GM12878 (cell line): ENCODE data around the gene ADCY7. TPM values are rescaled to one million over a fixed set of nuclear protein-coding genes. Genes with fewer than 3 reads are reported as not detected.

Experiments used
- ATAC-seq: fragments of 200-7000 bp; cut with Tn5 transposase; 3 replicates; pipeline ENCODE4 v1.9.1; 2020; ENCODE audit warnings: mild to moderate bottlenecking, moderate library complexity
- BruUV-seq: library from RNA; stranded (reverse); fragments of 400-500 nt; replicated peaks from 2 replicates; lab custom pipeline; 2021; lab: Mats Ljungman, UMichigan
- CTCF ChIA-PET: fragments of 300-600 bp; sonication (Branson Sonifier 250); formaldehyde crosslinking; extraction: SDS; loops from one replicate; lab custom pipeline; 2021; ENCODE audit warnings: inconsistent platforms; lab: Yijun Ruan, JAX
- POLR2A ChIA-PET: fragments of 350-600 bp; formaldehyde crosslinking; extraction: SDS; loops from one replicate; lab custom pipeline; 2021; ENCODE audit warnings: inconsistent platforms; lab: Charles Lee
- RAD21 ChIA-PET: fragments of 300-600 bp; sonication (Branson Sonifier 250); formaldehyde crosslinking; loops from one replicate; lab custom pipeline; 2023; ENCODE audit warnings: antibody characterized with exemption; ENCODE audit not compliant: unreplicated experiment; lab: Charles Lee
- SMC1A ChIA-PET: fragments of 300-600 bp; sonication (Branson Sonifier 250); formaldehyde crosslinking; loops from one replicate; lab custom pipeline; 2023; ENCODE audit not compliant: unreplicated experiment, uncharacterized antibody; lab: Charles Lee
- DNase-seq: peaks from one replicate; pipeline ENCODE4 v3.0.0-alpha.2; 2011; ENCODE audit warnings: low read depth, low spot score
- FAIRE-seq: peaks from 3 replicates; lab custom pipeline; 2011; peaks lifted over from hg19 to GRCh38; lab: Jason Lieb, UNC
- H2AFZ ChIP-seq: 2 replicates; pipeline ENCODE4 v1.6.0; 2011; ENCODE audit warnings: low read depth, low read length, control low read depth; ENCODE audit not compliant: control insufficient read depth
- H3K27ac ChIP-seq: 2 replicates; pipeline ENCODE4 v1.5.1; 2011; ENCODE audit warnings: control low read depth; ENCODE audit not compliant: control insufficient read depth, insufficient read depth
- H3K27me3 ChIP-seq, 2 experiments: replicated peaks in 1 of 2; 2 replicates each; pipeline versions ENCODE4 v1.6.0 to v1.6.1; 2011; ENCODE audit warnings: low read length in 1 of 2; ENCODE audit not compliant: control insufficient read depth in 2 of 2, insufficient read depth in 2 of 2
- H3K36me3 ChIP-seq, 2 experiments: 2 replicates each; pipeline ENCODE4 v1.5.1; 2011; ENCODE audit warnings: low read length in 1 of 2; ENCODE audit not compliant: control insufficient read depth in 2 of 2, insufficient read depth in 2 of 2
- H3K4me1 ChIP-seq: 2 replicates; pipeline ENCODE4 v1.6.1; 2011; ENCODE audit warnings: mild to moderate bottlenecking, low read length, moderate library complexity, mixed read lengths; ENCODE audit not compliant: control insufficient read depth, insufficient read depth
- H3K4me2 ChIP-seq: 2 replicates; pipeline ENCODE4 v1.6.0; 2011; ENCODE audit warnings: control low read depth; ENCODE audit not compliant: control insufficient read depth, insufficient read depth
- H3K4me3 ChIP-seq: fragments of 200-600 bp; sonication (generic); 2 replicates; pipeline ENCODE4 v1.5.1; 2016
- H3K79me2 ChIP-seq: 2 replicates; pipeline ENCODE4 v1.6.0; 2011; ENCODE audit warnings: low read length; ENCODE audit not compliant: control insufficient read depth, insufficient read depth
- H3K9ac ChIP-seq: 2 replicates; pipeline ENCODE4 v1.8.0; 2011; ENCODE audit warnings: low read length, control low read depth, mixed read lengths; ENCODE audit not compliant: control insufficient read depth, insufficient read depth
- H3K9me3 ChIP-seq: replicated peaks from 3 replicates; pipeline ENCODE4 v1.5.1; 2011; ENCODE audit warnings: mild to moderate bottlenecking, low read length; ENCODE audit not compliant: control insufficient read depth, insufficient read depth
- H4K20me1 ChIP-seq: 2 replicates; pipeline ENCODE4 v1.6.0; 2011; ENCODE audit not compliant: control insufficient read depth, insufficient read depth
- CBX3 ChIP-seq: fragments of 200-600 bp; sonication (generic); IDR thresholded peaks from 2 replicates; pipeline ENCODE4 v1.6.1; 2016; ENCODE audit warnings: low read depth, borderline replicate concordance
- CREM ChIP-seq: IDR thresholded peaks from 2 replicates; pipeline ENCODE4 v1.6.1; 2014; ENCODE audit warnings: antibody characterized with exemption, low read depth
- GABPA ChIP-seq: IDR thresholded peaks from 2 replicates; pipeline ENCODE4 v1.6.1; 2014; ENCODE audit warnings: antibody characterized with exemption, low read depth, mild to moderate bottlenecking, inconsistent platforms
- IKZF1 ChIP-seq: fragments of 450-650 bp; conservative IDR thresholded peaks from 2 replicates; pipeline ENCODE4 v1.6.1; 2017; ENCODE audit warnings: antibody characterized with exemption, mild to moderate bottlenecking
- POLR2AphosphoS2 ChIP-seq: IDR thresholded peaks from 2 replicates; pipeline ENCODE4 v1.6.1; 2011; ENCODE audit warnings: low read depth, mild to moderate bottlenecking, low read length, improper control_type of control experiment, moderate library complexity
- SMARCA5 ChIP-seq: fragments of 450-650 bp; IDR thresholded peaks from 2 replicates; pipeline ENCODE4 v1.6.1; 2017; ENCODE audit warnings: mild to moderate bottlenecking
- WGBS: methylation state at CpG from one replicate; pipeline ENCODE4 v1.1.6; 2016; ENCODE audit warnings: low lambda C conversion rate; ENCODE audit not compliant: insufficient replicate concordance, insufficient coverage; ENCODE audit errors: missing lambda C conversion rate; 5-methylcytosine and 5-hydroxymethylcytosine counted together
- in situ Hi-C: fragments of 300-500 bp; cut with MboI; formaldehyde crosslinking; loops from 9 replicates; pipeline ENCODE4 v1.14.3; 2018; ENCODE audit warnings: mixed read lengths
- intact Hi-C: fragments of 100-400 bp; cut with micrococcal nuclease; formaldehyde crosslinking; loops from one replicate; pipeline ENCODE4 v1.14.2; 2022; ENCODE audit not compliant: unreplicated experiment
- polyA plus RNA-seq, 11 experiments: library from polyadenylated mRNA; depleted of rRNA in 4 of 11; unstranded in 6 of 11; stranded (reverse) in 5 of 11; fragments of >200 nt; fragmentation: Nextera tagmentation in 4 of 11; fragmentation: Illumina TruSeq in 1 of 11; extraction: Ambion mirVana in 4 of 11; extraction: Trizol in 1 of 11; gene quantifications; 1 replicate in 1 of 11; 2 replicates in 10 of 11; pipeline versions ENCODE4 v1.2.1 to v1.2.3, GENCODE V29; 2011 to 2016; ENCODE audit warnings: inconsistent platforms in 2 of 11, missing spikeins in 2 of 11, low read depth in 1 of 11
- total RNA-seq, 4 experiments: library from RNA; depleted of rRNA in 3 of 4; stranded (reverse); fragments of >200 nt in 3 of 4; fragmentation: Illumina TruSeq in 1 of 4; extraction: Trizol in 1 of 4; gene quantifications; 2 replicates each; pipeline versions ENCODE4 v1.2.1 to v1.2.3, GENCODE V29; 2013 to 2021
- TF ChIP-seq, protein P1 (sequence below), 3 experiments: IDR thresholded peaks in 2 of 3; conservative IDR thresholded peaks in 1 of 3; 2 replicates each; pipeline ENCODE4 v1.5.1; 2011; ENCODE audit warnings: low read depth in 3 of 3, low read length in 3 of 3, mild to moderate bottlenecking in 3 of 3, control low read depth in 2 of 3, moderate library complexity in 2 of 3, inconsistent platforms in 1 of 3, mixed read lengths in 1 of 3; ENCODE audit not compliant: control insufficient read depth in 2 of 3, insufficient read depth in 1 of 3; ENCODE audit errors: extremely low read depth in 1 of 3

The ADCY7 gene
- total and polyA plus RNA-seq, 10 of the 15 experiments (the other 5 are each of a cell fraction or from before 2014, with no cell fraction given): 1.2 to 87.9 (median 24.4) TPM

DNA sequence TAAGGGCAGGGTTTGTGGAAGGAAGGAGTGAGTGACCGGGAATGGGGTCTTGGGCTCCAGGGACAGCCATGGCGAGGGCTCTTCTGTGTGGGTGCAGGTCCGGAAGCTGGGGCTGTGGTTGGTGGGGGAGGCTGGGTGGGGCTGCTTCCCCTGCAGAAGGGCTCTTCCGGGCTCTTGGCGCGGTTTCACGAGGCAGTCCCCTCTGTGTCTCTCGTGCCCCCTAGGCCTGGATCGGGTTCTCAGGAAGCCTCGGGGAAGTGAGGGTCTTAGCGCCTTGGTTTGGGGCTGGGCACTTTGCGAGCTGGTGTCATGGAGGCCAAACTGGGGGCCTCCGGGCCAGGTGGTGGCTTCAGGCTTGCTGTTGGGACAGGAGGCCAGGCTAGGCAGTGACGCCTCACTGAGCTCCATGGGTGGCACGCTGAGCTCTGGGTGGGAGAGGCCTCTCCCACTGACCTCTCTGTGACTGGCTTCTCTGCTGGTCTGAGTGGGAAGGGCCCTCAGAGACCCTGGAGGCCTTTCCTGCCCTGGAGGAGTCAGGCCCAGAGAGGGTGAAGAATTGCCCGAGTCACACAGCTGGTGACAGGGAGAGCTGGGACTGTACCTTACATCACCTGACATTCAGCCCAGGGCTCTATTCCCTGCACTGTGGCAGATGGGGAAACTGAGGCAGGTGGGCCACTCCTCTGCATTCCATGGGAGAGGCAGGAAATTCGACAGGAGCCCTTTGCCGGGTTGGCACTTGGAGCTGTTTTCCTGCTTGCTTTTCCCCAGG lies 8.2 kb downstream of the ADCY7 start (continued):
- TF ChIP-seq POLR2AphosphoS2 (0 out of 2 replicates have a peak, but pooled peaks have one; percentile 11), CREM (peak; percentile 2; the same call in 1 of the 2 replicates), IKZF1 (peak; percentile 8; the same call in 1 of the 2 replicates), SMARCA5 (peak; percentile 82; the same call in 1 of the 2 replicates)

DNA sequence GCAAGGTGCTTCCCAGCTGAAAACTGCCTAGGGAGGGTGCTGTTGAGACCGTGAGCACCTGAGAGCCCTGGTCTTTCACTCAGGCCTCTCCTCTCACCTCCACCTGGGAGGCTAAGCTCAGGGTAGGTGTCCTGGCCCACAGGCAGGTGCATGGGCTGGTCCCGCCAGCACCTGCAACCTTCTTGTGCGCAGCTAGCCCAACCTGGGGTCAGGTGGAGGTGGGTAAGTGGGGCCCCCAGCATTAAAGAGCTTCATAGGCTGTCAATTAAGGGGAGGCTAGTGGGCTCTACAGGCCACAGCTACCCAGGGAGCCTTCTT lies 8.7 kb downstream of the ADCY7 start:
- Histone ChIP-seq H3K9ac (peak overlapping the region; percentile 94), H3K36me3 (0 out of 4 replicates have a peak, but pooled peaks cover 0 to 2% of the 10 kb centered on the region in 2 experiments), H3K79me2 (peaks cover 60% of the 10 kb centered on the region), H2AFZ (no peak overlapping the region), H3K4me2 (peak overlapping the region; percentile 99), H3K4me1 (peaks cover 61% of the 10 kb centered on the region), H3K27me3 (no peaks in the 10 kb centered on the region), H3K4me3 (peak overlapping the region; percentile 70), H4K20me1 (no peaks in the 10 kb centered on the region), H3K9me3 (no peaks in the 10 kb centered on the region; the same call in 2 of the 3 replicates), H3K27ac (peak overlapping the region; percentile 93)
- 24% methylated on average over 3 of the region's 3 CpGs for WGBS
- BruUV-seq: no TSS peak
- no peak for DNase-seq
- TF ChIP-seq CBX3 (no peak), IKZF1 (peak; percentile 34; the same call in 1 of the 2 replicates), GABPA (no peak)
- TF ChIP-seq, protein P1, sequence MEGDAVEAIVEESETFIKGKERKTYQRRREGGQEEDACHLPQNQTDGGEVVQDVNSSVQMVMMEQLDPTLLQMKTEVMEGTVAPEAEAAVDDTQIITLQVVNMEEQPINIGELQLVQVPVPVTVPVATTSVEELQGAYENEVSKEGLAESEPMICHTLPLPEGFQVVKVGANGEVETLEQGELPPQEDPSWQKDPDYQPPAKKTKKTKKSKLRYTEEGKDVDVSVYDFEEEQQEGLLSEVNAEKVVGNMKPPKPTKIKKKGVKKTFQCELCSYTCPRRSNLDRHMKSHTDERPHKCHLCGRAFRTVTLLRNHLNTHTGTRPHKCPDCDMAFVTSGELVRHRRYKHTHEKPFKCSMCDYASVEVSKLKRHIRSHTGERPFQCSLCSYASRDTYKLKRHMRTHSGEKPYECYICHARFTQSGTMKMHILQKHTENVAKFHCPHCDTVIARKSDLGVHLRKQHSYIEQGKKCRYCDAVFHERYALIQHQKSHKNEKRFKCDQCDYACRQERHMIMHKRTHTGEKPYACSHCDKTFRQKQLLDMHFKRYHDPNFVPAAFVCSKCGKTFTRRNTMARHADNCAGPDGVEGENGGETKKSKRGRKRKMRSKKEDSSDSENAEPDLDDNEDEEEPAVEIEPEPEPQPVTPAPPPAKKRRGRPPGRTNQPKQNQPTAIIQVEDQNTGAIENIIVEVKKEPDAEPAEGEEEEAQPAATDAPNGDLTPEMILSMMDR (IDR thresholded peaks at IDR 0.05 in 2 of 3, conservative IDR thresholded peaks at IDR 0.05 in 1 of 3; ENCODE audit: control insufficient read depth in 2 of 3, extremely low read depth in 1 of 3, insufficient read depth in 1 of 3, low read depth in 3 of 3, low read length in 3 of 3): peak in 2 of 3 experiments; percentile 12 to 22; a peak in 1 of 6 replicates
- intact Hi-C loops: loop anchor here (5.0 to 10.0 kb wide), 2 partner anchors 120 to 422 kb away; partner anchors contain the start of gene TENT4B
- ChIA-PET POLR2A (interaction anchor here (0.6 to 2.6 kb wide), 10 partner anchors 7 to 1458 kb away, joined by 3 to 17 read pairs (median 4); partner anchors contain the start of genes ADCY7 and CNEP1R1), RAD21 (interaction anchor here (0.9 to 3.8 kb wide), 21 partner anchors 7 to 532 kb away, joined by 3 to 24 read pairs (median 5); partner anchors contain the start of gene CNEP1R1), CTCF (interaction anchor here (0.9 to 4.3 kb wide), 17 partner anchors 10 to 531 kb away, joined by 3 to 44 read pairs (median 6); partner anchors contain the start of genes ADCY7 and CNEP1R1), SMC1A (interaction anchor here (0.8 to 4.0 kb wide), 16 partner anchors 8 to 472 kb away, joined by 3 to 24 read pairs (median 4); partner anchors contain the start of gene ADCY7)
- in situ Hi-C loops: no loop called here
- no peak for FAIRE-seq
- peak; percentile 2; the same call in 1 of the 3 replicates for ATAC-seq
